ENCODE measurements around the gene CAPN2.

- TF ChIP-seq CTCF (IDR thresholded peaks at IDR 0.05): no peak
- TF ChIP-seq POLR2A (IDR thresholded peaks at IDR 0.05): no peak
Measured at GRCh38 chr1:223674119-223674890, 38.0 kb upstream of the CAPN2 start.
